Osteoblast (primary cell): ENCODE data around the gene HDAC4. TPM values are rescaled to one million over a fixed set of nuclear protein-coding genes. Genes with fewer than 3 reads are reported as not detected.

Source experiments
- DNase-seq: peaks from one replicate; pipeline ENCODE4 v3.0.0; 2011; ENCODE audit warnings: low spot score, mixed read lengths; ENCODE audit not compliant: insufficient read length; ENCODE audit errors: missing footprints
- H2AFZ ChIP-seq: 2 replicates; pipeline ENCODE4 v1.6.0; 2011; ENCODE audit warnings: mild to moderate bottlenecking, low read length
- H3K27ac ChIP-seq: 2 replicates; pipeline ENCODE4 v1.5.1; 2011; ENCODE audit warnings: mild to moderate bottlenecking, low read depth, low read length, moderate library complexity
- H3K27me3 ChIP-seq: 2 replicates; pipeline ENCODE4 v1.6.0; 2012; ENCODE audit warnings: mild to moderate bottlenecking, control low read depth, inconsistent platforms, low read length, moderate library complexity; ENCODE audit not compliant: insufficient read depth
- H3K36me3 ChIP-seq: 2 replicates; pipeline ENCODE4 v1.5.1; 2011; ENCODE audit warnings: mild to moderate bottlenecking, low read length, control low read depth, moderate library complexity; ENCODE audit not compliant: insufficient read depth
- H3K4me1 ChIP-seq: 2 replicates; pipeline ENCODE4 v1.5.1; 2011; ENCODE audit warnings: mild to moderate bottlenecking, low read length, control low read depth, moderate library complexity; ENCODE audit not compliant: insufficient read depth
- H3K4me2 ChIP-seq: 2 replicates; pipeline ENCODE4 v1.6.0; 2011; ENCODE audit warnings: mild to moderate bottlenecking, low read length; ENCODE audit not compliant: insufficient read depth
- H3K4me3 ChIP-seq: fragments of 200-600 bp; sonication (generic); 3 replicates; pipeline ENCODE4 v1.5.1; 2012; ENCODE audit warnings: mild to moderate bottlenecking, low read length, inconsistent platforms; ENCODE audit not compliant: insufficient read depth
- H3K79me2 ChIP-seq: 2 replicates; pipeline ENCODE4 v1.6.0; 2012; ENCODE audit warnings: mild to moderate bottlenecking, low read length, control low read depth, inconsistent platforms; ENCODE audit not compliant: insufficient read depth
- H3K9me3 ChIP-seq: 2 replicates; pipeline ENCODE4 v1.5.1; 2011; ENCODE audit warnings: low read depth, low read length, control low read depth
- H4K20me1 ChIP-seq: 2 replicates; pipeline ENCODE4 v1.6.0; 2012; ENCODE audit warnings: mild to moderate bottlenecking, low read length, control low read depth; ENCODE audit not compliant: insufficient read depth
- CTCF ChIP-seq: IDR thresholded peaks from 2 replicates; pipeline ENCODE4 v1.5.1; 2011; ENCODE audit warnings: mild to moderate bottlenecking, low read depth, low read length, moderate library complexity; ENCODE audit errors: extremely low read depth
- total RNA-seq: library from RNA; depleted of rRNA; stranded (reverse); fragments of >200 nt; gene quantifications from 2 replicates; pipeline ENCODE4 v1.2.3, GENCODE V29; 2012

HDAC4 gene
- total RNA-seq, 1 donor: 30.8 TPM

DNA sequence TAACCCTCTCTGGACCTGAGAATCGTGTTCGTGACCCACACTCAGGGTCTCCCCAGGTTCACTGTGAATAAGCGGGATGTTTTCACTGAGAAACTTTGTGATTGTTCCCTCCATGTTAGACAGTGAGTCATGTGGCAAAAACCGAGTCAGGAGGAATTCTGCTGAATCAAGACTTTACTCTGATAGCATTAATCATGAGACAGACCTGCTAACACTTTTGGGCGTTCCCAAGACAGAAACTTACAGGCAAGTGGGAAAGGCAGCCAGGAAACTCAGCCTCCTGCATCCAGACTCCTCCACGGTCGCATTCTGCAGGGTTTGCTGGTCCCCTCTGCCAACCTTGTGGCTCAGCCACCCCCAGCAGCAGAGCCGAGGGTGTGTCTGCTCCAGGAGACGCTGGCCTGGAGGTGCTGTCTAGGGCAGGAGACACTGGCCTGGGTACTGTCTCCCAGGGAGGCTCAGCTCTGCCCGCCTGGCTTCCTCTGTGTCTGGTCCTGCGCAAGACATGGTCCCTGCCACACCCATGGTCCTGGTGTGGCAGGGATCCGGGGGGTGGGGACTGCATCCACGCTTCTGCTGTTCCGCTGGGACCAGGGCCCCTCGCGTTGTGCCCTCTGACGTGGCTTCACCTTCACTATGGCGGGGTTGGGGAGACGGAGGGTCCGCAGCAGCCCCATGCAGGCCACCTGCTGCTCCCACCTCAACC is 375.6 kb downstream of the HDAC4 start:
- peak; percentile 96 for DNase-seq
- no peak for TF ChIP-seq CTCF
- H3K4me2 ChIP-seq: peak overlapping the region; percentile 48
- H3K4me3 ChIP-seq: peak overlapping the region; percentile 25
- H3K79me2 ChIP-seq: no peaks in the 10 kb centered on the region
- H3K27me3 ChIP-seq: no peaks in the 10 kb centered on the region
- no peaks in the 10 kb centered on the region for H3K36me3 ChIP-seq
- no peaks in the 10 kb centered on the region for H4K20me1 ChIP-seq
- peaks cover 8% of the 10 kb centered on the region for H3K4me1 ChIP-seq
- H3K9me3 ChIP-seq: no peaks in the 10 kb centered on the region
- no peak overlapping the region for H3K27ac ChIP-seq
- H2AFZ ChIP-seq: peak overlapping the region; percentile 62

GRCh38 chr2:239024226-239024625 is 376.6 kb downstream of the HDAC4 start:
- peak; percentile 21 for DNase-seq
- Histone ChIP-seq H3K27me3 (no peaks in the 10 kb centered on the region), H3K4me1 (peaks cover 8% of the 10 kb centered on the region), H3K4me3 (no peak overlapping the region), H3K9me3 (no peaks in the 10 kb centered on the region), H3K36me3 (no peaks in the 10 kb centered on the region), H4K20me1 (no peaks in the 10 kb centered on the region), H3K79me2 (no peaks in the 10 kb centered on the region), H3K27ac (no peak overlapping the region), H2AFZ (no peak overlapping the region), H3K4me2 (no peak overlapping the region)
- no peak for TF ChIP-seq CTCF

DNA sequence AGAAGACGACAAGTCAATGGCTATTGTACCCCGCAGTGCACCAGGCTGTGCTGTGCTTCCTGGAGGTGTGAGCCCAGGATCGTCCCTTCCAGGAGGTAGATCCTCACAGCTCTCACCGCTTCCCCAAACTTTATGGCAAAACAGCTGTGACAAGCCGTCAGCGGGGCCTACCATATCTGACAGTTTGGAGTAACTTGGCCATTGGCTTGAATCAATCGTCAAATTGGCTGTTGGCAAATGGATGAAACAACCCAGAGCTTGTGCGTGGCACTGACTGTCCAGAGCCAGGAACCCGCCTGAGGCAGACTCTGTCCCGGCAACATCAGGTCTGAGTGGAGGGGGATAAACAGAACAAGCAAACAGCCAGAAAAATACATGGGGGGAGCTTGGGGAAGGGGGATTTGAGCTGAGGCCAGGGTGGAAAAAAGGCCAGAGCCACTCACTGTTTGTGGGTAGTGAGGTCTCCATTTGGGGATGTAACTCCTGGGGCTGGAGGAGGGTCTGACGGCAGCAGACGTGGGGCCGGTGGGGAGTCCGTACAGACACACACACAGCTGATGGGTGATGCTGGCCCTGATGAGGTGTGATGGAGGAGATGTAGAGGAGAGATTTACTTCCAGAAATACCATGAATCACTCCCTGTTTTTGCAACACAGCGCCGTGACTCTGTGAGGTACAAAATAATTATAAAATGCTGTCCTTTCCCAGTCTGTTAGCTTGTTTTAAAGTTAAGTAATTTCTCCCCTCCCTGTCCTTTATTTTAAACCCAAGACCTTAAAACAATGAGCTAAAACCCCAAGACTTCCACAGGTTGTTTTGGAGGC is 378.2 kb downstream of the HDAC4 start:
- no peaks in the 10 kb centered on the region for H3K27me3 ChIP-seq
- H3K4me3 ChIP-seq: no peak overlapping the region
- no peak overlapping the region for H3K4me2 ChIP-seq
- peak; percentile 74 for DNase-seq
- no peaks in the 10 kb centered on the region for H4K20me1 ChIP-seq
- H3K9me3 ChIP-seq: no peaks in the 10 kb centered on the region
- no peaks in the 10 kb centered on the region for H3K79me2 ChIP-seq
- H2AFZ ChIP-seq: no peak overlapping the region
- no peak for TF ChIP-seq CTCF
- H3K36me3 ChIP-seq: no peaks in the 10 kb centered on the region
- no peak overlapping the region for H3K27ac ChIP-seq
- peaks cover 8% of the 10 kb centered on the region for H3K4me1 ChIP-seq
